GM15510 (cell line): Measurements from ENCODE around the gene RNF38.

ENCODE experiments used
- POLR2A ChIP-seq: IDR thresholded peaks from 3 replicates; pipeline ENCODE4 v1.6.1; 2011; ENCODE audit warnings: borderline replicate concordance; ENCODE audit not compliant: insufficient read length; ENCODE audit errors: extremely low read depth

RNF38 gene

GRCh38 chr9:36357639-36358038 lies 42.4 kb downstream of the RNF38 start:
- no peak for TF ChIP-seq POLR2A

DNA sequence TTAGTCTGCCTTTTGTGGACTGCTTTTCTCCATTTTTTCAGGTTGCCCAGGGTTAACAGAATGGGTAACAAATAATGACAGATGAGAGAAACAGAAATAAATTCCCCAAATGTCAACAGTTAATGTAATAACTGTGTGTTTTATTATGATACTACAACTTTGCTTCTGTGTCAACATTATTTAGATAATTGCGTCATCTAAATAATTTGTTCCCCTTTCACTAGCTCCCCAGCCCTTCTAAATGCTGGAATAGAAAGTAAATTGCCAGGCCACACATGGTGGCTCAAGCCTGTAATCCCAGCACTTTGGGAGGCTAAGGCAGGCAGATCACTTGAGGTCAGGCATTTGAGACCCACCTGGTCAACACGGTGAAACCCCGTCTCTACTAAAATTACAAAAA lies 53.5 kb downstream of the RNF38 start:
- TF ChIP-seq POLR2A, result no peak

DNA sequence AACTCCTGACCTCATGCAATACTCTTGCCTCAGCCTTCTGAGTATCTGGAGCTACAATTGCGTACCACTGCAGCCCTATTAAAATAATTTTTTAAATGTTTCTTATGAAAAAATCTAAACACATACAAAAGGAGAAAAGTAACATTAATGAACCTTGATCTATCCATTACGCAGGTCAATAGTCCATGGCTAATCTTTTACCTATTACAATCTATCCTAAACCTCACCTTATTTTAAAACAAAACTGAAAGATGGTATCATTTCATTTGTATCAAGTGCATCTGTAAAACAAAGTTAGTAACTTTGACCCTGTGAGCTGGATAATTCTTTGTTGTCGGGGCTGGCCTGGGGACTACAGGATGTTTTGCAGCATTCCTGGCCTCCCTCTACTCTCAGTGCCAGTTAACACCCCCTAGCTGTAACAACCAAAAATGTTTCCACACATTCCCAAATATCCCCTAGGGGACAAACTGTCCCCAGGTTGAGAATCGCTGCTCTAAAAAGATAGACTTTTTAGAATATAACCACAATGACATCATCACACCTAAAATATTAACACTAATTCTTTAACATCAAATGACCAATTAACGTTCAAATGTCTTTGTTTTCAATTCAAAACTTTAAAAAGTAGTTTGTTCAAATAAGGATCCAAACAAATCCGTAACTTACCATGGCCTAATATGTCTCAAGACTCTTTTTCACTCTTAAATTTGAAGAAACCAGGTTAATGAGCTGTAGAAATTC lies 54.8 kb downstream of the RNF38 start:
- TF ChIP-seq POLR2A, result no peak

DNA sequence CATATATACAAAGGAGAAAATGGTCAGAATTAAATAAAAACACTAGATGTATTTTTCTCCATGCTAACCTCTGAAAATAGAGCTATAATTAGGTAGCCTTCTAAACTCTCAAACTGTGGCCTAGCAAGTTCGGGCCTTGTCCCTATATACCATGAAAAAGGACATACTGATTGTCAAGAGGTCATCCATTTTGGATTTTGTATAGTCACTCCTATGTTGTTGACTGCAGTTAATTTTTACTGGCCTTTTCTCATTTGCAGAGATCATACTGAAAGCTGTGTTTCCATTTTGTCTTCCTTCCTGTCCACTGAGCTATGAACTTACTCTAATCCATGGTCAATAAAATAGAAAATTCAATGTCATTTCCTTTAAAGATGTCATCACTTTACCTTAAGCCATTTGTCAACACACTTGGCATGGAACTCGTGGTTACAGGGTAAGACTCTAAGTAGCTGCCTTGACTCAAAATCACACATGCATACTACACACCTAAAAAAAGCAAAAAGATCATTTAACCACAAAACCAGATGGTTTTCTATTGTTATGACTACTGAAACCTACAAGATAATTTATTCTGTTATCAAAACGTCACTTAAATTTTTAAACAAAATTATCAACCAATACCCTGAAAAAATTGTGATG lies 58.0 kb downstream of the RNF38 start:
- TF ChIP-seq POLR2A, result no peak

GRCh38 chr9:36337865-36338264 lies 62.2 kb downstream of the RNF38 start:
- TF ChIP-seq POLR2A, result no peak

DNA sequence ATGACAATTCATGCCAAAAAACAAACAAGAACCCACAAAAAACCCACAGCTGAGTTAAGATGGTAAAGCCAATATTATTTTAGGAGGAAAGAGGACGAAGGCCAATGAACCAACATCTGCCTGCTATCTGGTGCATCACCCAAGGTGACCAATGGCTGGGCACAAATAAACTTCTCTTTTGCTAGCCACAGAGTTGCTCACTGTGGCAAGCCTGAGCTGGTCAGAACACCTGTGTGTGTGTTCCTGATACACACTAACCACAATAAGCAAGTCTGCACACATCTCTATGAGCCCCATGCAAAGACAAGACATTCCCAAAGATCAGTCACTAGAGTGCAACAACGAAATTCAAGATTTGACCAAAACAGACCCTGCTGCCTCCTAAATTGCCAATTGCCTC lies 63.1 kb downstream of the RNF38 start:
- no peak for TF ChIP-seq POLR2A

GRCh38 chr9:36336131-36336907 lies 63.8 kb downstream of the RNF38 start:
- no peak for TF ChIP-seq POLR2A

DNA sequence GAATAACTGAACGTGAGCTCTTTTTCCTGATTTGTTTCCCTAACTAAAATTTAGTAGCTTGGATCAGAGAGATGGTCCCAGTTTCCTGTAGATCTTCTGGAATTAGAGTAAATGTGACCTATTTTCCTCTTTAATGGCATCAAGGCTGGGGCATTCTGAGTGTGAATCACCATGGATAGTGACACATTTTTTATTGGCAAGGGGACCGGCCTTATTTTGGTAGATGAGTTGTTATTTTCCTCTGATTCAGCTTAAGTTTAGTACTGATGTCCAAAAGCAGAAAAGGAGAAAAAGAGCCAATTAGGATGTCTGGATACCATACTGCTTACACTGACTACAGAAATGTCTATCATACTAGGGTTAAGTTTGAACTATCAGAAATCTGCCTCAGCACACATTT lies 68.1 kb downstream of the RNF38 start:
- TF ChIP-seq POLR2A, result no peak

DNA sequence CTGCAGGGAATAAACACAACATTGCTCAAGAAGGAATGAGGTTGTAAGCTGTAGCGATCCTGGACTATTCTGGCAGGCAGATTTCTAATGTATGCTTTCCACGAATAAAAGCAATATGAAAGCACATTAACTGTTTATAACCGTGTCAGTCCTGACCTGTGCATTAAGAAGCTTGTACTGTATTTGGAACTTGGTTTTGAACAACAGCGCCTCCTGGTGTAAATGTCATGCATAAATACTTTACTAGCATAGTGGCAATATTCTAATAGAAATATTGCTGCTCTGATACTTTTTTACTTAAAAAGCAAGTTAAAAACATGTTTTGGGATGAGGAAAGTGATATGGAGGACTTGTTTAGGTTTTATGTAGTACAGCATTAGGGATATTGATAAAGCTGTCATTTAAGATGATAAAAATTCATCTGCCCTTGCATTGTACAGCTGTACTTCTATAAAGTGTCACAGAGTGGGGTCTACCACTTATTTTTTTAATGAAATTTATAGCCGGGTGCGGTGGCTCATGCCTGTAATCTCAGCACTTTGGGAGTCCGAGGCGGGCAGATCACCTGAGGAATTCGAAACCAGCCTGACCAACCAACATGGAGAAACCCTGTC lies 71.2 kb downstream of the RNF38 start:
- no peak for TF ChIP-seq POLR2A

- TF ChIP-seq POLR2A, result no peak
Measured at GRCh38 chr9:36325081-36325828, 74.8 kb downstream of the RNF38 start.

DNA sequence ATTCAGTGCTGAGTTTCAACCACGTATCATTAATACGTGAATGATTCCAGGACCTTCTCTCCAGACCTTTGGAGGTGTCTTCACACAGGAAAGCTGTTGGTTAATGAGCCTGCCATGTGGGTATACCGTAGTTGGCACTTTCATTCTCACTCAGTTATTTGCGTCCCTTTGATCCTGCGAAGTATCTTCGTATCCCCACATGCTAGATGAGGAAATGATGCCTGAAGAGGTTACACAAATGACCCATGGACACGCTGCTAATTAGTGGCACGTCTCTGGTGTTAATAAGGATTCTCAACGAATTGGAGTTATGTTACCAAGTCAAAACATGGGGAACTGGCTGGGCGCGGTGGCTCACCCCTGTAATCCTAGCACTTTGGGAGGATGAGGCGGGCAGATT lies 76.1 kb downstream of the RNF38 start:
- TF ChIP-seq POLR2A, result no peak

GRCh38 chr9:36322462-36322861 lies 77.6 kb downstream of the RNF38 start:
- no peak for TF ChIP-seq POLR2A

GRCh38 chr9:36320466-36320865 lies 79.6 kb downstream of the RNF38 start:
- TF ChIP-seq POLR2A, result no peak

GRCh38 chr9:36319806-36320205 lies 80.3 kb downstream of the RNF38 start:
- no peak for TF ChIP-seq POLR2A
